HG02870 (cell line): ENCODE results near the gene DCC.

ENCODE experiments used
- ATAC-seq: cut with Tn5 transposase; IDR thresholded peaks from one replicate; pipeline ENCODE4 v1.9.1; 2021; ENCODE audit warnings: mild to moderate bottlenecking, moderate library complexity; ENCODE audit not compliant: unreplicated experiment

DCC gene, protein sequence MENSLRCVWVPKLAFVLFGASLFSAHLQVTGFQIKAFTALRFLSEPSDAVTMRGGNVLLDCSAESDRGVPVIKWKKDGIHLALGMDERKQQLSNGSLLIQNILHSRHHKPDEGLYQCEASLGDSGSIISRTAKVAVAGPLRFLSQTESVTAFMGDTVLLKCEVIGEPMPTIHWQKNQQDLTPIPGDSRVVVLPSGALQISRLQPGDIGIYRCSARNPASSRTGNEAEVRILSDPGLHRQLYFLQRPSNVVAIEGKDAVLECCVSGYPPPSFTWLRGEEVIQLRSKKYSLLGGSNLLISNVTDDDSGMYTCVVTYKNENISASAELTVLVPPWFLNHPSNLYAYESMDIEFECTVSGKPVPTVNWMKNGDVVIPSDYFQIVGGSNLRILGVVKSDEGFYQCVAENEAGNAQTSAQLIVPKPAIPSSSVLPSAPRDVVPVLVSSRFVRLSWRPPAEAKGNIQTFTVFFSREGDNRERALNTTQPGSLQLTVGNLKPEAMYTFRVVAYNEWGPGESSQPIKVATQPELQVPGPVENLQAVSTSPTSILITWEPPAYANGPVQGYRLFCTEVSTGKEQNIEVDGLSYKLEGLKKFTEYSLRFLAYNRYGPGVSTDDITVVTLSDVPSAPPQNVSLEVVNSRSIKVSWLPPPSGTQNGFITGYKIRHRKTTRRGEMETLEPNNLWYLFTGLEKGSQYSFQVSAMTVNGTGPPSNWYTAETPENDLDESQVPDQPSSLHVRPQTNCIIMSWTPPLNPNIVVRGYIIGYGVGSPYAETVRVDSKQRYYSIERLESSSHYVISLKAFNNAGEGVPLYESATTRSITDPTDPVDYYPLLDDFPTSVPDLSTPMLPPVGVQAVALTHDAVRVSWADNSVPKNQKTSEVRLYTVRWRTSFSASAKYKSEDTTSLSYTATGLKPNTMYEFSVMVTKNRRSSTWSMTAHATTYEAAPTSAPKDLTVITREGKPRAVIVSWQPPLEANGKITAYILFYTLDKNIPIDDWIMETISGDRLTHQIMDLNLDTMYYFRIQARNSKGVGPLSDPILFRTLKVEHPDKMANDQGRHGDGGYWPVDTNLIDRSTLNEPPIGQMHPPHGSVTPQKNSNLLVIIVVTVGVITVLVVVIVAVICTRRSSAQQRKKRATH (N-terminal part only)

DNA sequence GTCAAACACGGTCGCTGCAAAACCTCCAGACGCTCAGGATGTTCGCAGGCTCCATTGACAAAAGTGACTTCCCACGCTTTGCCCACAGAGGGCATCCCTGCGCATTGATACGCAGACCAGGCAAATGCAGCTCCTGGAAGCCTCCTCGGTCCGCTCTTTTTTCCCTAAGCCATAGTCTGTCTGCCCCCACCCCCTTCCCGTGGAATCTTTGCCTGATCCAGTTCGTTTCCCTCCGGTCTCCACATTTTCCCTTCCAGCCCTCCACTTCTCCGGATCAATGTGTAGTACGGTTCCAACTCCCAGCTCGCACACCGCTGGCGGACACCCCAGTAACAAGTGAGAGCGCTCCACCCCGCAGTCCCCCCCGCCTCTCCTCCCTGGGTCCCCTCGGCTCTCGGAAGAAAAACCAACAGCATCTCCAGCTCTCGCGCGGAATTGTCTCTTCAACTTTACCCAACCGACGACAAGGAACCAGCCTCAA is at the start of gene DCC:
TSS of gene DCC (plus strand) at position 307 of the 481 bp plus-strand sequence. CDS start 591 bp downstream, outside the sequence.
- ATAC-seq: peak; percentile 44

DNA sequence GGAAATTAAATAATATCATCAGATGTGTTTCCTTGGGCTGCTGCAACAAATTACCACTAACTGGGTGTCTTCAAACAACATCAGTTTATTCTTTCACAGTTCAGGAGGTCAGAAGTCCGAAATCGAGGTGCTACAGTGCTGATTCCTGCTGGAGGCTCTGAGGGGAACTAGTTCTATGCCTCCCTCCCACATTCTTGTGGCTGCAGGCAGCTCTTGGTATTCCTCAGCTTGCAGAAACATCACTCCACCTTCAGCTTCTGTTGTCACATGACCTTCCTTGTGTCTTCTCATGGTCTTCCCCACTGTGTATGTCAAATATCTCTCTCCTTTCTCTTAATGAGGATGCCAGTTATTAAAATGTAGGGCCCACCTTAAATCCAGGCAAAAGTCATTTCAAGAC is 29.3 kb upstream of the DCC start:
- no peak for ATAC-seq

DNA sequence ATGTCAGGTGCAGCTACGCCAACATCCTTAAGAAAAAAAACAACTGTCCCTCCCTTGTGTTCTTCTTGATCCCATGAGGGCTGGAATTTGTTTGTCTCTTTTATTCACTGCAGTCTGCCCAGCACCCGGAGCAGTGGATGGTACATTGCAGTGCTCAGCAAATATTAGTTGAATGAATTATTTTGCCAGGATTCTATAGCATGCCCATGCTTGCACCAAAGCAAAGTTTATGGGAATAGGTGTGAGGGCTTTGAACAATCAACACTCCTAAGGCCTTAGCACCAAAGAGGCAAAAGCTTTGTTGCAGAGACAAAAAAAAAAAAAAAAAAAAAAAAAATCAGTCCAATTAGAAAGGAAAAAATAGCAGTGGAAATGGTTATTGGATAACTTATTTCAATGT is 28.7 kb upstream of the DCC start:
- no peak for ATAC-seq

DNA sequence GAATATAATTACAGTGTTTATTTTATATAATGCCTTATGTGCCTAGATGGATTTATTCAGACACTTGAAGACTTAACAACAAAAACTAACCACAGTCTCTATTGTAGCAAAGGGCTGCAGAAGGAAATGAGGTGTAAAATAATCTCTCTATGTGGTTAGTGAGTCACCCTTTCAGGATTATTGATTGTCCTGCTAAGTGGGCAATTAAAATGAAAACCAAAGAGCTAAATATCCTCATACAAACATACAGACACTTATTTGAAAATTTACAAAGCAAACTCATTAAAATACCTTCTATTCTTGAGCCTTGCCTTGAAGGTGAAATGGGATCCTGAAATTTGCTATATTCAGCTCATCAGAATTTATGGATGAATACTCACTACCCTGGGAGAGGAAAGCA is 27.7 kb upstream of the DCC start:
- no peak for ATAC-seq

DNA sequence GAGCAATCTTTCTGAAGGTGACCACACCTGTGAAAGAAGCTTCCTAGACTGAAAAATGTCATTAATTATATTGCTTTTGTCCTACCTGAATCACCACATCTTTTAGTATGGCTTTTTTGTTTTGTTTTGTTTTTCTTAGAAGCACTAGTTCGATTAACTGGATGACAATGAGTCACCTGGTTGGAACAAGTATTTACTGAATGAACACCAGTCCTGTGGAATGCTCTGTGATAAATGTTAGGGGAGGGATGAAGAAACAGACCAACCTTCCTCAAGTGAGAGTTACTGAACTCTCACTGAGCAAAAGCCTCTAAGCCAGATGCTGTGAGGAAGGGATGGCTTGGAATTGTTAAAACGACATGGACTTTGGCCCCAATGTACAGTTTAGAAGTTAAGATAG is 26.8 kb upstream of the DCC start:
- no peak for ATAC-seq

DNA sequence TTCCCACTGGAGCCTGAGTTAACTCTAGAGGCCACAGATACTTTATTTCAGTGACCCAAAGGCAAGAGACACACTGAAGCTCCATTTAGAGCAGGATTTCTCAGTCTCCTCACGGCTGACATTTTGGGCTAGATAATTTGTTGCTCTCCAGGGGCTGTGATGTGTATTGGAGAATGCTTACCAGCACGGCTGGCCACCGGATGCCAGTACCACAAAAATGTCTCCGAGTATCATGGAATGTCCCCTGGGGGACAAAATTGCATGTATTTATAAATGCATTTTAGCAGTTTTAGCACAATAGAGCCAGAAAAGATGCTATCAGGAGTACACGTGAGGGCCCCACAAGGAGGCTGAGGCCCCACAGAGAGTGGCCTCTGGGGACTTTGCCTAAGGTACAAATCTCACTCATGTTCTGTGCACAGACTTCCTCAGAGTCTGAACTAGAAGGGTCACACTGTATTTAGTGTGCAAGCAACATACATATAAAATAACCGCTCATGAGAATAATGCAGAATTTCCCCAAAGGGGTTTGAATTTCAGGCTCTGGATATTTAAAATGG is 20.5 kb upstream of the DCC start:
- no peak for ATAC-seq

DNA sequence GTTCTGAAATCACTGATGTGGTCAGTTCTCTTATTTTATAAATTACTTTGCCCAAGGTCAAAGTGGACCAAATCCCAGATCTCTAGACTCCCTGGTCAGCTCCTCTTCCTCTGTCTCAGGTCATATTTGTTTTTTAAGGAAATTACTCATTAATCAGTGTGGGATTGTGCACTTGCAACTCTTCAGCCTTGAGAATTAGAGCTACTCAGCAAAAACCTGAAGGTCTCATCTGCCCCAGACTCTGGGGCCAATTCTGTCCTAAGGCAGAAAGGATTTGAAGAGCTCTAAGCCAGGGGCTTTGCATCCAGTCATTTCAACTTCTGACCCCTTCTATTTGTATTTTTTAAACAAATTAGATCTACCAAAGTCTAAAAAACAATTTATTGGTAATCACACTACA is 17.7 kb upstream of the DCC start:
- no peak for ATAC-seq

DNA sequence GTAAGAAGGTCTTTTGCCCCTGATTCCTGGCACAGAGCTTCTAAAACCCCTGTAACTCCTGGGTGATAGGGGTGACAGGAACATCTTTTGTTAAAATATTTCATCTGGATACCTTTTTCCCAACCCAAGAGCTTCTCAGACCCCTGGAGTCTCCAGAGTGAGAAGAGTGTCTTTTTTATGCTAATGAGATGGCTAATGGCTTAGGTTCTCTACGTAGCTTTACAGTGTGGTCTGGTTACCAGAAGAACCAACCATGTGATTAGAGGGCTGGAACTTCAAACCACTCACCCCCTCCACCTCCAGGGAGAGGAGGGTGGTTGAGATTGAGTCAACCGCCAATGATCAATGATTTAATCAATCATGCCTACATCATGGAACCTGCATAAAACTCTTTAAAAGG is 16.2 kb upstream of the DCC start:
- ATAC-seq: no peak

DNA sequence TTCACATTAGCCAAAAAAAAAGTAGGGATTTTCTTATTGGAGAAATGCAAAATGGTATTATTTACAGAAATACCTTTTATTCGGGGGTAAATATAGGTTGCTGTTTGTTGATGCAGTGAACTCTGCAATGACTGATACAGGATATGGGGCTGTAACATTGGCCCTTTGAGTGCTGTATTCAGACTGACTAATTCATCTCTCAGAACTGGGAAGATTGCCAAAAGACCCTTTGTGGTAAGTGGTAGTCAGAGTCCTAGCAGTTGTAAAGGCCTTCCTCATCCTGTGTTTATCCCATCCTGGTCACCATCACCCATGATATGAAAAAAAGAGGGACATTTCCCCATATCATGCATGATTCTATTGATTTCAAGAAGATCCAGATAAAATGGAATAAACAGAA is 14.0 kb upstream of the DCC start:
- no peak for ATAC-seq

DNA sequence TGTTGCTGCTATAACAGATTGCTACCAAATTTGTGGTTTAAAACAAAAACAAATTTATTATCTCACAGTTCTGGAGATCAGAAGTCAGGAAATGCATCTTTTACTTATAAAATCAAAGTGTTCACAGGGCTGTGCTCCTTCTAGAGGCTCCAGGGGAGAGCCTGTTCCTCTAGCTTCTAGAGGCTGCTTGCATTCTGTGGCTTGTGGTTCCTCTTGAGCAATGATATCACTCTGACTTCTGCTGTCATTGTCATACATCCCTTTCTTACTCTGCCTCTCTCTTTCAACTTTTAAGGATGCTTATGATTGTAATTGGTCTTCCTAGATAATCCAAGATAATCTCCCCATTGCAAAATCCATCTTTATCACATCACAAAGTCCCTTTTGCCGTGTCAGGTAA is 6.1 kb upstream of the DCC start:
- ATAC-seq: peak; percentile 70

DNA sequence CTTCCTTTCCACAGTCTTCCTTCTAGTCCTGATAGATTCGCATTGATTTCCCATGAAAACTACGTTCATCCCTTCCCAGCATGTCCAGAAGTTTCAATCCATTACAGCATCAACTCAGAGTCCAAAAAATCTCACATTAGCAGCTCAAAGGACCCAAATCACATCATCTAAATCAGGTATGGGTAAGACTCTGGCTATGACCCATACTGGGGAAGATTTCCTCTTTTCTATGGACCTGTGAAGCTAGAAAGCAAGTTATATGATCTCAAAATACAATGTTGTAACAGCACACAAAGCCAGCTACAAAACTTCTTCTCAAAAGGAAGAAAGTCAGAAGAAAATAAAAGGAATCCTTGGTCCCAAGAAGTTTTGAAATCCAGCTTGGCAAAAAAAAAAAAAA is 5.7 kb upstream of the DCC start:
- ATAC-seq: no peak

DNA sequence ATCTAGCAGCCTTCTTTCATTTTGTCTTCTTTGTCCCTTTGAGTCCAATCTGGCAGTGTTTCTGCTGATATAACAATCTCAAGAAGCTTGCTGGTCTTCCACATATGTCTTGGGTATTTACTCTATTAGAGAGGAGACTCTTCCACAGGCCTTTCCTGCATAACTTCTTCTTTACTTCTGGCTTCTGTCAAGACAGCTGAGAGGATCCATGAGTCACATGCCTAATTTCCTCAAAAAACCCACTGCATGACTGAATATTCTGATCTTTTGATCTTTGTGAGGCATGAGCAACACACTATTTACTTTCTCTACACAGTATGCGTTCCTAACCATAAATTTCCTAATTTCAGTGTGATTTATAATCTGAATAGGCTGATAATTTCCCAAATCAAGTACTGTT is 5.1 kb upstream of the DCC start:
- ATAC-seq: no peak

DNA sequence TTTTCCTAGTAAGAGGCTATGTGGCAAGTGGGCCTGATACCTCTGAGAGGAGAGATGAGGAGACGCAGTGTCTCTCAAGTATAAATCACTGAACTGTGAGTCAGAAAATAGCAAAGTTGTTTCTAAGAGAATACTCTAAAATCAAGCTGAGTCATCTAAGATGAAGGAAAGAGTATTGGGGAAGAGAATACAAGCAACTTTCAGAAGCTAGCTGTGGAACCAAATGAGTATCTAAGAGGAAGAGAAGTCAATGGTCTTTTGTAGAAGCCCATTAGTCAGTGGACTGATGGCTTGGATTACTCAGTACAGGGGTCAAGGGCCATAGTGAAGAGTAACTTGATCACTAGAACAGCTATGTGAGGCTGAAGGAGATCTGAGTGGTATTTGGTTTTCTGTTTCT is 2.7 kb upstream of the DCC start:
- ATAC-seq: no peak

DNA sequence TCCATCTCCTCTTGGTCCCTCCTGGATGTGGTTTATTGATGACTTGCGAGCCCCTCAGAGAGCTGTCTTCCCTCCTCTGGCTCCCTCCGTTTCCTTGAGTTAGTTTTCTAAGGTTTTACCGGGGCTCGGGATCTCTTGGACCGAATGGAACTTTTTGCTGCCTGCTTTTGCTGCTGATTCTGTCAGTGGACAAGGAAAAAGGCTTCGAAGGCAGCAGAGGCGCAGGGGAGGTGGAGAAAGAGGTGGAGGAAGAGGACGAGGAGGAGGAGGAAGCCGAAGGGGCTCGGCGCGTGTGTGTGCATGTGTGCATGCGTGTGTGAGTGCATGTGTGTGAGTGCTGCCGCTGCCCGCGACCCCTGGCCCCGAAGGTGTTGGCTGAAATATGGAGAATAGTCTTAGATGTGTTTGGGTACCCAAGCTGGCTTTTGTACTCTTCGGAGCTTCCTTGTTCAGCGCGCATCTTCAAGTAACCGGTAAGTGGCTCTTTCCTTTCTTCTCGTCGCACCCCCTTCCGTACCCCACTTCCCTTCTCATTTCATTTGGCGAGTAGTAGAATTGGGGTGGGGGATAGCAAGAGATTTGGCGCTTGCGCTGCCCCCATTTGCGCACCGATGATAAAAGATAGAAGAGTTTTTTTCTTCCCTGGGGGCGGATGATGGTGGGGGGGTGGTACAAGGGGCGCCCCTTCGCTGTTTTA is 557 bp downstream of the DCC start:
- no peak for ATAC-seq

DNA sequence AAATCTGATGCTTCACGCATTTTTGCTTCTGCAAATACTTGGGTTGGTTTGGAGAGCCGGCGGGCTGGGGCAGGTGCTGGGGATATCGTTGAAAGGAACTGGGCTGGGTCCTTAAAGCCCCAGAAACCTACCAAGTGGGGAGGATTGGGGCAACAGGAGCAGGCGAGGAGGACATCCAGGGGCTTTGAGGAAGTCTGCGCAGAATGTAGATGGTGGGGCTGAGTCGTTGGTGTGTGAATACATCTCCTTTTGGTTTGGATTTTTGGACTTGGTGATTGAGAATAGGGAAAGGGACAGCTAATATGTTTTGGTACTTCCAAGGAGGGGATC is 1.1 kb downstream of the DCC start:
- no peak for ATAC-seq

DNA sequence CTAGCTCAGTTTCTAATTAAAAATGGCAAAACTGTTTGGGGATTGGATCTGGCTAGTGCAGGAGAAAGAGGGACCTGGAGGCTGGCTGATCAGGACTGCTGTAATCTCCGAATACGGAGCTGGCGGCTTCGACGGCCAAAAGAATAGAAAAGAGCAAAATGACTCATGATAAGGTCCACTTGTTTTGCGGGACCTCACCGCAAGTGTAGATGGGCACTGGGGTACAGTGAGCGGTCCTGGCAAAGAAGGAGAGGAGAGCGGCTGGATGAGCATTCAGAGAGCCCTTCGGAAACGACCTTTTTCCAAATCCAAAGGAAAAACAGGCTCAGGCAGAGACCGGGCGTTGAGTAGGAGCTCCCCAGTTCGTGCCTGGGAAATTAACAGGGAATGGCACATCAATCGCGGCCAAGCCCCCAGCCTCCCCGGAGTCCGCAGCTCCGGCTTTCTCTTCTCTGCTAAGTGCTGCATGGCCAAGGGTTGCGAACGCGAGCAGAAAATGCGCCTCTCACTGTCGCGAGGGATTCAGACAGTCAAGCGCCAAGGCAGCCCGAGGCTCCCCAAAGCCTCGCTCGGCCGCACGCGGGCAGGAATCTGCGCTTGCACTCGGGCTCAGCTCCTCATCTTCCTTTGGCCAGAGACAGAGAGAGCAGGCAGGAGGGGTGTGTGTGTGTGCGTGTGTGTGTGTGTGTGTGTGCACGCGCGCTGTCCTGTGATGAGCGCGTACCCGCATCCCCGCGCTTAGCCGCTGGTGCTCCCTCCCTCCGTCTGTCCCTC is 1.8 kb downstream of the DCC start:
- no peak for ATAC-seq

DNA sequence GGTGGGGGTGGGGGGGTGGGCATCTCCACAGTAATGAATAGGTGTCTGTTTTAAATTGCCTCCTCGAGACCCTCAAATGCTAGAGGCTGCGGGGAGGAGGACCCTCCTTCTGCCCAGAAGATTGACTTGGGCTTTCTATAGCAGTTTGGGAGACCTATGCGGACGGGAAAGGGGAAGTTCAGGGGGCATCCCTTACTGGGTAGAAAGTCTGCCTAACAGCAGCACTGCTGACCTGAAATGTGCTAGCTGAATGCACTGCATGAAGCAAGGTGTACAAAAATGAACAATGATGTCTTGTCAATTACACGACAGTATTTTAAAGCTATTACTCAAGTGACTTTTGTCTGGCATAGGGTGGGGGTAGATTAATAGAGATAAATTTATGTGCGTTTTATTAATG is 2.5 kb downstream of the DCC start:
- ATAC-seq: no peak

DNA sequence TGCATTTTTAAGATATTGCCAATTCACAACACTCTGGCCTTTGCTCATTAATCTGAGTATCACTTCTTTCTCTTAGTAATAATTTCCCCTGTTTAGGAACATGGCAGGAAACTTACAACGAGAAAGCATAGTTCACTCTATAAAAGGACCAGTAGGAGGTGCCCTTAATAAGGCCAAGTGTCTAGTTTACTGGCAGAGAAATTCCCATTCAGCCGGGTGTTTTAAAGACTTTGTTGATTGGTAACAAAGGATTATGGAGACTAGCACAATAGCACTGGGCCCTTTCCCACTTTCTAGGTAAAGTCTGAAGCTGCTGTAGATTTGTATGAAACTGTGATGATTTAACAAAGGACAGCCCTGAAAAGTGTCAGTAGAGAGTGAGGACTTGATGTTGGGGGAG is 3.1 kb downstream of the DCC start:
- peak; percentile 69 for ATAC-seq

DNA sequence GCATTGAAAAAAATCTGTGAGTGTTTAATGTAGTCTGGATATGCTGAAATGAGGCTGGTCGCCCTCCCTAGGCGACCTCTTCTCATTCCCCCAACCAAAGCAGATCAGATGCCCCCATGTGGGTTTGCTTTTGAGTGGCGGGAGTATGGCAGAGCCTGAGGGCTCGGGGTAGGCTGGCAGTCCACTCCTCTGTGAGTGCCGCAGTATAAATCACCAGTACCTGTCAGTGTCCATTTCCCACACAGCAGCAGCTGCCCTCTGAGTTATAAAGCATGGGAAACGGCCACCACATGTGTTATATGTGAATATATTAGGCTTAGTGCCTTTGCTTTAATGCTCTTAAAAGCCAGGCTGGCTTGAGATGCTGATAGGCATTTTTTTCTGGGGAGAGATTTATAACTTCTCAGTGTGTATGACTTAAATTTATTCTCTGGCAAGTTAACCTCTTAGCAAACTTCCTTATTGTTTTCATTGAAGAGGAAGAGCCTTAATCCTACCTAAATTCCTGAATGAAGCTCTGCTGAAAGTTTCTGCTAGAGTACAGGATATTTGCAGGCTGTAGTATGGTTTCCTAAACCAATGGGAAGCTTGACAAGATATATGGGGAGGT is 3.8 kb downstream of the DCC start:
- no peak for ATAC-seq

DNA sequence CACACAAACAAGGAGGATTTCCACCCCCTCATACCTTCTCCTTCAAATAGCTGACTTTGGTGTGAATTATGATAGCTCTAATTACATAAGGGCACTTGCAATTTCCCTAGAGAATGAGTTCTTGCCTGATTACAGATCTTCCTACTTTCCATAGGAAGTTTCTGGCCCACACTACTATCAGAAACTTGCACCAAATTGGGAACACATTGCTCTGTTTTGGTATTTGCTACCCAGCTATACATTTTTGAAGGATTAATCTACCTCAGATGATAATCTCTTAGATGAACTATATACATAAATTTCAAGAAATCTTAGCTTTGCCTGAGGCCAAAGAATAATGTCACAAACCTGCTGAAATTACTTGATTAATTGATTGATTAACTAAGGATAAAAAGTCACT is 4.9 kb downstream of the DCC start:
- ATAC-seq: no peak
